ENCODE measurements around the gene SGCA. TPM values are rescaled to one million over a fixed set of nuclear protein-coding genes. Genes with fewer than 3 reads are reported as not detected.

Gene SGCA
- total RNA-seq, 2 donors from 2014 or later, result 1.3 TPM; not detected in 1

DNA sequence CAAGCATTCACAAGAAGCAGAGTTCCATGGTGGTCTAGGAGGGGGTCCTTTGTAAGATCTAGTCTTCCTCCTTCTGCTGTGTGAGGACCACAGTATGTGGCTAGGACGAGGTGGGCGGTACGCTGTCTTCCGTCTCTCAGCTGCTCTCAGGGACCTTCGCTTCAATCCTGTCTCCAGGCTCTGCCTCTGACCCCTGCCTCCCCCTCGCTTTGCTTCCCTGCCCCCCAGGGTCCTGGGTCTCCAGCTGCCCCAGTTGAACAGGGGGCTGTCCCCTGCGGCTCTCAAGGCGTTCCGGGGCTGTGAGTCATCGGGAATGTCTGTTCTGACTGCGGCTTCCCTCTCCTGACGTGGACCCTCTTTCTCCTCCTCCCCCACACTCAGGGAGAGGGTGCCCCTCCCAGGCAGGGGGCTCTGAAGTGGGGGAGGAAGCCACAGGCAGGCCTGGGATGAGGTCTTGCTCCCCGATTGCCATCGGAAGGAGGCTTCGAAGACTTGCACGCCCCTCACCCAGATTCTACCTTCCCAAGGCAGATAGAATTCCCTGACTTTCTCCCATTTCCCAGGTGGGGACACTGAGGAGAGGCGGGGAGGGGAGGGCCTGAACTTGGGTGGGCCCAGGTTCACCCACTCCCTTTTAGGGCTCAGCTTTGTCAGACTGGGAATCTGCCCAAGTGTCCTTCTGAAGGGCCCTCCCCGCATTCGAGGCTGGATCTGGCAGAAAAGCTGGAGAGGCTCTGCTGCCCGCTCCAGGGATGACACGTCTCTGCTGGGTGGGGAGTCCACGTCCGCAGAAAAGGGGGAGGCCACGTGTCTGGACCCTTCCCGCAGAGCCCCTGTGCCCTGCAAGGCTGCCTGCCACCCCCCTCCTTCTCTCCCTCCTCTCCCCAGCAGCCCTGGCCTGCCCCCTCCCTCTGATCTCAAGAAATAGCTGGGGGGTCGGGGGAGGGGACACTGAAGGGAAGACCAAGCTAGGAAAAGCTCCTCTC, 44.7 kb downstream of the SGCA start:
- intact Hi-C loops (cut with DNase I), result no loop called here
- ATAC-seq (peak; percentile 33), DNase-seq (peak in 3 of 4 donors; percentile 34 to 65 (median 44))
- no peaks in the 10 kb centered on the region for H3K9me3 ChIP-seq
- no peaks in the 10 kb centered on the region for H3K36me3 ChIP-seq (replicated peaks in 1 of 2; ENCODE audit: insufficient read depth in 1 of 2, low read depth in 2 of 2)
- 43 to 44% methylated on average over 15 to 26 of the region's 26 CpGs for WGBS, 2 donors
- no peaks in the 10 kb centered on the region for H3K4me1 ChIP-seq
- peak overlapping the region in 3 of 4 donors; percentile 6 to 76 (median 38) for H3K27ac ChIP-seq
- peaks cover 0 to 5% of the 10 kb centered on the region in 2 donors for H3K27me3 ChIP-seq
- no peak for TF ChIP-seq POLR2A (IDR thresholded peaks at IDR 0.05)
- TF ChIP-seq, protein P1, sequence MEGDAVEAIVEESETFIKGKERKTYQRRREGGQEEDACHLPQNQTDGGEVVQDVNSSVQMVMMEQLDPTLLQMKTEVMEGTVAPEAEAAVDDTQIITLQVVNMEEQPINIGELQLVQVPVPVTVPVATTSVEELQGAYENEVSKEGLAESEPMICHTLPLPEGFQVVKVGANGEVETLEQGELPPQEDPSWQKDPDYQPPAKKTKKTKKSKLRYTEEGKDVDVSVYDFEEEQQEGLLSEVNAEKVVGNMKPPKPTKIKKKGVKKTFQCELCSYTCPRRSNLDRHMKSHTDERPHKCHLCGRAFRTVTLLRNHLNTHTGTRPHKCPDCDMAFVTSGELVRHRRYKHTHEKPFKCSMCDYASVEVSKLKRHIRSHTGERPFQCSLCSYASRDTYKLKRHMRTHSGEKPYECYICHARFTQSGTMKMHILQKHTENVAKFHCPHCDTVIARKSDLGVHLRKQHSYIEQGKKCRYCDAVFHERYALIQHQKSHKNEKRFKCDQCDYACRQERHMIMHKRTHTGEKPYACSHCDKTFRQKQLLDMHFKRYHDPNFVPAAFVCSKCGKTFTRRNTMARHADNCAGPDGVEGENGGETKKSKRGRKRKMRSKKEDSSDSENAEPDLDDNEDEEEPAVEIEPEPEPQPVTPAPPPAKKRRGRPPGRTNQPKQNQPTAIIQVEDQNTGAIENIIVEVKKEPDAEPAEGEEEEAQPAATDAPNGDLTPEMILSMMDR (IDR thresholded peaks at IDR 0.05), result no peak
- no peak overlapping the region for H3K4me3 ChIP-seq

DNA sequence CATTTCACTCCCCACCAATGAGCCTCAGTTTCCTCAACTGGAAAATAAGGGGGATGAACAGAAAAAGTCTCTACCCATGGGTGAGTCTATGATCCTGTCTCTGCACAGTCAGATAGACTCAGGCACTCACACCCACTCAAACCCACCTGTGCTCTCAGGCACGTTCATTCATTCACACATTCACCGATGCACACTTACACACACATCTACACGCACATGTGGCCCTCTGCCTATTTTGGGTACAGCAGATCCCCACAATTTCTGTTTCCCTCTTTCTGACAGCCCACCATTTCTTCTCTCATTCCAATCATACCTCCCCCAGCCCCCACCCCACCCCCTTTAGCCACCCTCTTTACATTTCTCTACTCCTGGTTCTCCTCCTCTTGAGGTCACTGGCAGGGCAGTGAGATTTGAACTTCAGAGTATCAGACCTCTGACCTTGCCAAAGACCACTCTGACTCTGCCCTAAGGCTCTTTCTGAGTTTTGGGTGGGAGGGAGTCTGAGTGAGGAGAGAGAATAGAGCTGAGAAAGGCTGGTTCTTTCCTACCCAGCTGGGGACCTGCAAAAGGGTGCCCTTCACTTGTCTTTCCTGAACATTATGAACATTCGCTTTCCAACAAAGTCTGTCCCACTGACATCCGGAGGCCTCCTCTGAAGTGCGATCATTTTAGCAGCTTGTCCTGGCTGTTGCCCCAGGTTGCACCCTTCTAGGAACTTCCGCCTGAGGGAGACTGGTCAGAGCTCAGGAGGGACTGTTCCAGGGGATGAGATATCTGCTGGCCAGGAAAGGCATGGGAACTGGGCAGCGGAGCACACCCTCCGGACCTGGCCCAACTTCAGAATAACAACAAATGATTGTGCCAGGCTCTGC, 45.7 kb downstream of the SGCA start:
- Histone ChIP-seq H3K36me3 (replicated peaks in 1 of 2; ENCODE audit: insufficient read depth in 1 of 2, low read depth in 2 of 2) (no peaks in the 10 kb centered on the region), H3K4me1 (no peaks in the 10 kb centered on the region), H3K4me3 (no peak overlapping the region), H3K9me3 (no peaks in the 10 kb centered on the region), H3K27ac (peak overlapping the region in 3 of 4 donors; percentile 6 to 38 (median 13)), H3K27me3 (peaks cover 0 to 5% of the 10 kb centered on the region in 2 donors)
- no peak for DNase-seq
- ATAC-seq, result no peak
- intact Hi-C loops (cut with DNase I), result no loop called here
- WGBS, 2 donors, result 64 to 76% methylated on average over 8 to 9 of the region's 9 CpGs
- TF ChIP-seq POLR2A (IDR thresholded peaks at IDR 0.05), result no peak
- TF ChIP-seq, protein P1 (IDR thresholded peaks at IDR 0.05), result no peak

DNA sequence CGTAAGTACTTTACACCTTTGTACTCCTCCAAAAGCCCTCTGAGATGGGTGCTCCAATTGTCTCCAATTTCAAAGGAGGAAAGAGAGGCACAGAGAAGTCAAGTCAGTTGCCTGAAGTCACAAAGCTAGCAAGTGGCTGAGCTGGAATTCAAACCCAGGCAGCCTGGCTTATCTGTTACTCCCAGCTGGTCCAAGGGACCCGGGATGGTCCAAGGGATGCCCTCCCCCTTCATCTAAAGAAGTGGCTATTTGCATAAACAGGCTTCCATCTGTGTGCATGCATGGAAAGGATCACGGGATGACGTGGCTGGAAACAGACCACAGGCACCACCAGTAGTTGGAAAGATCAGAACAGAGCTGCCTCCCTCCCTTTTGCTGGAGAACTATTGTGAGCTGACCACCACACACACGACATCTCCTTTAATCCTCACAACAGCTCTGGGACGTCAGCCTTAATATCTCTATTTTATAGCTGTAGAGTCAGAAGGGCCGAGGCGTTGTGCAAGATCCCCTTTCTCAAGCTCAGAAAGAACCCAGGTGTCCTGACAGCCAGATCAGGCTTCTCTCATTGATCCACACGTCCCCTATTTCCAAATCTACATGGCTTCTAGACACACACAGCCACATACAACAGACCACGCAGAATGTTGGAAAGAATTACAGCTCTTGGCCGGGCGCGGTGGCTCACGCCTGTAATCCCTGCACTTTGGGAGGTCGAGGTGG, 46.5 kb downstream of the SGCA start:
- Histone ChIP-seq H3K27me3 (no peaks in the 10 kb centered on the region), H3K4me3 (no peak overlapping the region), H3K27ac (peak overlapping the region in 1 of 4 donors; percentile 13), H3K4me1 (no peaks in the 10 kb centered on the region), H3K36me3 (replicated peaks in 1 of 2; ENCODE audit: insufficient read depth in 1 of 2, low read depth in 2 of 2) (no peaks in the 10 kb centered on the region), H3K9me3 (no peaks in the 10 kb centered on the region)
- intact Hi-C loops (cut with DNase I), result no loop called here
- no peak for TF ChIP-seq POLR2A (IDR thresholded peaks at IDR 0.05)
- TF ChIP-seq, protein P1 (IDR thresholded peaks at IDR 0.05), result no peak
- ATAC-seq (no peak), DNase-seq (no peak)
- 54 to 63% methylated on average over 14 to 15 of the region's 15 CpGs for WGBS, 2 donors

All from body of pancreas (tissue), 4 donors.